Measurements from ENCODE around the gene ESRRB.

The ESRRB gene

GRCh38 chr14:76496595-76496994, 120.7 kb downstream of the ESRRB start:
- TF ChIP-seq SIN3A (IDR thresholded peaks at IDR 0.05; ENCODE audit: borderline replicate concordance, insufficient read depth, low read length) = no peak
- TF ChIP-seq TAF1 (IDR thresholded peaks at IDR 0.05; ENCODE audit: borderline replicate concordance, insufficient read depth, low read length) = no peak
- no peak for TF ChIP-seq FOXP2 (optimal IDR thresholded peaks at IDR 0.05; ENCODE audit: borderline replicate concordance, extremely low read depth, extremely low read length, insufficient read depth)
- TF ChIP-seq REST (IDR thresholded peaks at IDR 0.05; ENCODE audit: insufficient read depth in 1 of 2, low read depth in 2 of 2, low read length in 2 of 2) = no peak

- TF ChIP-seq SIN3A (IDR thresholded peaks at IDR 0.05; ENCODE audit: borderline replicate concordance, insufficient read depth, low read length) = no peak
- no peak for TF ChIP-seq POLR2AphosphoS5 (IDR thresholded peaks at IDR 0.05; ENCODE audit: low read depth, low read length)
- no peak for TF ChIP-seq REST (IDR thresholded peaks at IDR 0.05; ENCODE audit: insufficient read depth in 1 of 2, low read depth in 2 of 2, low read length in 2 of 2)
- no peak for TF ChIP-seq FOXP2 (optimal IDR thresholded peaks at IDR 0.05; ENCODE audit: borderline replicate concordance, extremely low read depth, extremely low read length, insufficient read depth)
- TF ChIP-seq TAF1 (IDR thresholded peaks at IDR 0.05; ENCODE audit: borderline replicate concordance, insufficient read depth, low read length) = no peak
These were observed 121.9 kb downstream of the ESRRB start for GRCh38 chr14:76497550-76498462.

- TF ChIP-seq REST (IDR thresholded peaks at IDR 0.05; ENCODE audit: insufficient read depth in 1 of 2, low read depth in 2 of 2, low read length in 2 of 2) (no peak), SIN3A (IDR thresholded peaks at IDR 0.05; ENCODE audit: borderline replicate concordance, insufficient read depth, low read length) (no peak), TAF1 (IDR thresholded peaks at IDR 0.05; ENCODE audit: borderline replicate concordance, insufficient read depth, low read length) (no peak), POLR2AphosphoS5 (IDR thresholded peaks at IDR 0.05; ENCODE audit: low read depth, low read length) (no peak), FOXP2 (optimal IDR thresholded peaks at IDR 0.05; ENCODE audit: borderline replicate concordance, extremely low read depth, extremely low read length, insufficient read depth) (no peak)
These were observed 122.6 kb downstream of the ESRRB start for GRCh38 chr14:76498463-76498935.

GRCh38 chr14:76498976-76499375, 123.0 kb downstream of the ESRRB start:
- TF ChIP-seq TAF1 (IDR thresholded peaks at IDR 0.05; ENCODE audit: borderline replicate concordance, insufficient read depth, low read length) = no peak
- TF ChIP-seq REST (IDR thresholded peaks at IDR 0.05; ENCODE audit: insufficient read depth in 1 of 2, low read depth in 2 of 2, low read length in 2 of 2) = no peak
- TF ChIP-seq SIN3A (IDR thresholded peaks at IDR 0.05; ENCODE audit: borderline replicate concordance, insufficient read depth, low read length) = no peak
- TF ChIP-seq FOXP2 (optimal IDR thresholded peaks at IDR 0.05; ENCODE audit: borderline replicate concordance, extremely low read depth, extremely low read length, insufficient read depth) = no peak
- no peak for TF ChIP-seq POLR2AphosphoS5 (IDR thresholded peaks at IDR 0.05; ENCODE audit: low read depth, low read length)

Measured in PFSK-1 (cell line).